DMS114 treated with DMSO at 0.1 percent for 48 hours (cell line): ENCODE data around the gene SHB.
"Not testable (repeated sequence)": the region's sequence is repeated elsewhere in the genome, so short reads cannot be mapped to it uniquely, and the experiment has no call there.

Source experiments
- DNase-seq: peaks from one replicate; lab custom pipeline; 2025; ENCODE audit not compliant: unreplicated experiment; lab: John Stamatoyannopoulos, UW

SHB gene

DNA sequence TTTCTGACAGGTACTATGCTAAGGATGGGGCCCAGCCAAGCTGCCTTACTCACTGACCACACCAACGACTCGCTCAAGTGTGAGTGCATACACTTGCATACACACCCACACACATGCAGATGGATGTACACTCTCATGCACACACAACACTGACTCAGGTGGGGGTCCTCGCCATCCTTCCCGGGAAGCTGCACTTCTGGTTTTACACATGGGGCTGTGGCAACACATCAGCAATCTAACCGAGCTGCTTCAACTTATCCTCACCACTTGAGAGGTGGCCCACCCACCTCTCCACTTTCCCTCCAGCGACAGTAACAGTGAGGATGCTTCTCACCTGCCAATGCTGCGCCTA is 97.9 kb downstream of the SHB start:
- DNase-seq = no peak

GRCh38 chr9:37970301-37971107 is 98.5 kb downstream of the SHB start:
- no peak for DNase-seq

DNA sequence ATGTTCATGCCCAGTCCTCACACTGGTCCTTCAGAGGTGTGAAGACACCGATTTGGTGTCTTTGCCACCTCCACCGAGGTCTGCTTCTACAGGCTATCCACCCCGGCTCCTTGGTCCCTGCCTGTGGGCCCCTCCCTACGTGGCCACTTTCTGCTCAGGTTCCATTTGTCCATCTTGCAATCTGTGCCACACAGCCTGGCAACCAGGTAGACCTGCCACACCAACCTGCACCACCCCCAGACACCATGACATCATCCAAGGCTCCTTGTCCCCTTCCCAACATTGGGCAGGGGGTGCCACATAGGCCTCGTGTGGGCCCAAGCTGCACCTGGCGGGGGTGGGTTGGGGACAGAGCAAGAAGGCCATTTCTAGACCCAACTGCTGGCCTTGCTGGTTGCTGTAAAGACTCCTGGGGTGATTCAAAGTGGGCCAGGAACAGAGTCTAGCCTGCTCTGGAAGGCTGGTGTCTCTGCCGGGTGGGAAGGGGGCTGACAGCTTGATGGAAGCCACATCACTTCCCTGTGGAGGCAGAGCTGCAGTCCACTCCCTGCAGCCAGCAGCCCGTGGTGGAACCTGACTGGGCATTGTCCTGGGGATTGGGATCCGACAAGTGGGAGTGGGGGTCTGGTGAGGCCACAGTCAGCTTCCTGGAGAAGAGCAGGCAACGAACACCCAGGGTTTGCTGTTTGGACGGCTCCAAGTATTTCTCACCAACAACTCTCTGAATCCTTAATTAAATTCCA is 99.3 kb downstream of the SHB start:
- DNase-seq = no peak

DNA sequence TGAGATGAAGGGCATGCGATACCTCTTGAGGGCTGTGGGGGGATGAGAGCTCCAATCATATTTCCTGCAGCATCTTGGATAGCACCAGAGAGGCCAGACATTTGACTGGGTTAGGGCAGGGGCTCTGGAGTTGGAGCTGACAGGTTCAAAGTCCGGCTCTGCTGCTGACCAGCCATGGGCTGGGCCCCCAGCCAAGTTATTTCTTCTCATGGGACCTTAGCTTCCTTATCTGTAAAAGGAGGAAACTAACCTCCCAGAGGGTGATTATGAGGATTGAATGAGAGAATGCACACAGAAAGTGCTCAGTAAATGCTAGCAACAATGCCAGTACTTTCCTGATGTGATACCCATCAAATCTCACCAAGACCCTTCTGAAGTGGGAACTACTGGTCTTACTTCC is 99.9 kb downstream of the SHB start:
- no peak for DNase-seq

DNA sequence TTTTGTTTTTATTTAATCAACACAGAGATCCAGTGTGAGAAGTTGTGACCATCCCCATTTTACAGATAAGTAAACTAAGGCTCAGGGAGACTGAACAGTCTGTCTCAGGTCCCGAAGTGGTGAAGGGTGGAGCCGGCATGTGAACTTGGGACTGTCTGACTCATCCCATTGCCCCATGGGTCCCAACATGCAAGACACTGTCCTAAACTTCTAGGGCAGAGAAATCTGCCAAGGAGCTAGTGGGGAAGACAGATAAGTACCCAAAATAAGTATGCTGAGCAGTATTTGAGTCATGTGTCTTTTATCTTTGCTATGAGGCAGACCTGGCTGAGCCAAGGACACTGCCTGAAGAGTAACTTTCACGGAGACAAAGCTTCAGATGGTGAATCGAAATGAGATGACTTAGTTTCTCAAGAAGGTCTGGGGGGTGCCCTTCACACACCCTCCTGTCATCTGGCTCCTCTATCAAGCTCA is 100.8 kb downstream of the SHB start:
- no peak for DNase-seq

GRCh38 chr9:37967761-37968080 is 101.3 kb downstream of the SHB start:
- DNase-seq = no peak

- no peak for DNase-seq
Observed at GRCh38 chr9:37967014-37967760, 101.8 kb downstream of the SHB start.

DNA sequence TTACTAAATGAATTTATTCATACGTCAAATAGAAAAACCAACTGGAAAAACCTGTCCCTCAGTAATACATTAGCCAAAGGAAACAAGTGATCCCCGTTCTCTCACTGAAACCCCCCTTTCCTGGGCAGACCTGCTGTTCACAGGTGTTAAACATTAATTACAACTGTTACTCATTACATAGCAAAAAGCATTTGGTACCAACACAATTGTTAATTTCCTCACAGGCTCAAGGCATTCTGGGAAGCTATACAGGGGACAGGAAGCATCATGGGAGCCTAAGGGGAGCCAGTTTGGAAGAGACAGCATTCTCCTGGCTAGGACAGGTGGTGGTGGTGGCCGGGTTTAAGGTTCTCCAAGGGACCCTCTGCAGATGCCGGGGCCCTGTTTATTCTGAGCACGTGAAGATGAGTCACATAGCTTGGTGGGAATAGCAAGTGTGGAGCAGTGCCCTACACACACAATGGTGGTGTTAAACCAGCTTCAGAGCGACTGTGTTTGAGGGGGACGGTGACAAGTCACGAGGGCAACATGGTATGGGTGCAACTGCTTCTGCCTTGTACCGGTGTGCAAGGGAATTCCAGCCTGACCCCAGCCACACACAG is 102.5 kb downstream of the SHB start:
- no peak for DNase-seq

GRCh38 chr9:37965676-37966345 is 103.2 kb downstream of the SHB start:
- DNase-seq = not testable (repeated sequence)

DNA sequence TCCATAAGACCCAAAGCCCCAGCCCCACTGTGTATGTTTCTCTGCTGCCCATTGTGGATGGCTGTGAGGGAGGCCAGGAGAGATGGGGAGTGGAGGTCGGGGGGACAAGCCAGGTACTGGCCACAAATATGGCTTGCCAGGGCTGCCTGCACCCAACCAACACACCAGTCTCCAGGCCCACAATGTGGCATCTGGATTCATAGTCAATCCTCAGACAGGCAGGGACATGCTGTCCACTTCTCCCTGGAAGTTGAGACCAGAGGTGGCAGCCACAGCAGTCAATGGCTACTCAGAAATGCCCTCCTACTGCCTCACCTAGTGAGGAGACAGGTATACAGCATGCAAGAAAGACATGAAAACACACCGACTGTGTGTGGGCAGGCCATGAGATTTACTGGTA is 103.9 kb downstream of the SHB start:
- no peak for DNase-seq

- DNase-seq = no peak
Observed at GRCh38 chr9:37964740-37965081, 104.3 kb downstream of the SHB start.

GRCh38 chr9:37963936-37964739 is 104.9 kb downstream of the SHB start:
- no peak for DNase-seq

DNA sequence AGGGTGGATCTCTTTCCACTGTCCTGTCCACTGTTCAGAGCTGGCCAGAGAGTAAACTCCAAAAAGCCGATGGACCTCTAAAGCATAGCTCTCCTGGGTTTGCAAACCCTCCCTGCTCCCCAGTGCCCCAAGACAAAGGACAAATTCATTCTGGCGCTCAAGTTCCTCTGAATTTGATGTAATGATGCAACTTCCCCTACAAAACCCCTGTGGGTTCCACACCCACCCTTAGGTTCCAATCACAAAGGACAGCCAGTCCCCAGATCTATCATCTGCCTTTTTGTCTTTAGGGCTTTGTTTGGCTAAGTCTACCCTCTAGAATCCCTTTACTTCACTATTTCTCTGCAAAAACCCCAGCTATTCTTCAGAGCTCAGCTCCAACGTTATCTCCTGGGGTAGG is 107.7 kb downstream of the SHB start:
- no peak for DNase-seq

- DNase-seq = no peak
Observed at GRCh38 chr9:37960631-37961030, 108.4 kb downstream of the SHB start.

DNA sequence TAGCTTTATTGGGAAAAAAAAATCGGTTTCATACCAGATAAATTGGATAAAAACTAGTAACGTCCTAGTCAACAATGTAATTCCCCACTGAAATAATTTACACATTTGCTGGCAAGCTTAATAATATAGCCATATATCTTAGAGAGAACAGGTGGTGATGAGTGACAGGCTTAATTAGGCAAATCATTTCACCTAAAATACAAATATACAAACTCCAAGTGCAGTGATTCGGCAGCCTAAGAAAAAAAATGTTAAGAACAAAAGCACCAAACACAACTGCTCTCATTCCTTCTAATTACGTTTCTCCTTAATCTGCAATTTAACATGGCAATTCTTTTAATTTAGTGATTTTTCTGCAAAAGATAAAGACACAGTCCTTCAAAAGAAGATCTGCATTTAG is 109.1 kb downstream of the SHB start:
- DNase-seq = no peak

DNA sequence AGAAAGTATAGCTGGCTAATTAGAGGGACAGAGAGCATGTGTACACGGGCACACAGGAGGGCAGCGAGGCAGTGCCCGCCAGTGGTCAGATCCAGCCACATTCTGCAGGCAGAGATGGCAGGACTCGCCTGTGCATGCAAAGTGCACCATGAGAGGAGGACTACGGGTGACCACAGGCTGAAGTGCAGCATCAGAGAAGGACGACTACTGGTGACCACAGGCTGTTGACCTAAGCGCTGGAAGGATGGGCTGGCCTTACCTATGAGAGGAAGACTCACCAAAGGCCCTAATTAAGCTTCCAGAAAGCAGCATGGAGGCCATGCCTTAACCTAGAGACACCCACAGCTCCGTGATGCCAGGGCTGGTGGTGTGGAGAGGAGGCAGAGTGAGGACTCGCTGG is 110.9 kb downstream of the SHB start:
- no peak for DNase-seq

GRCh38 chr9:37957664-37957953 is 111.4 kb downstream of the SHB start:
- DNase-seq = no peak

GRCh38 chr9:37956904-37957663 is 111.9 kb downstream of the SHB start:
- no peak for DNase-seq

- DNase-seq = no peak
Observed at GRCh38 chr9:37956423-37956820, 112.6 kb downstream of the SHB start.
